HFF-Myc (cell line): Measurements from ENCODE around the gene SPECC1.

Source experiments
- DNase-seq: peaks from one replicate; pipeline ENCODE4 v3.0.0-alpha.2; 2011; ENCODE audit warnings: low read depth; ENCODE audit errors: extremely low read depth
- H3K4me3 ChIP-seq: replicated peaks from 2 replicates; pipeline ENCODE4 v1.5.1; 2011; ENCODE audit warnings: low read depth, mild to moderate bottlenecking, control low read depth, low read length
- TF ChIP-seq, protein P1 (sequence below): IDR thresholded peaks from 2 replicates; pipeline ENCODE4 v1.5.1; 2012; ENCODE audit warnings: mild to moderate bottlenecking, low read depth, low read length, control low read depth; ENCODE audit errors: missing control alignments

Gene SPECC1

DNA sequence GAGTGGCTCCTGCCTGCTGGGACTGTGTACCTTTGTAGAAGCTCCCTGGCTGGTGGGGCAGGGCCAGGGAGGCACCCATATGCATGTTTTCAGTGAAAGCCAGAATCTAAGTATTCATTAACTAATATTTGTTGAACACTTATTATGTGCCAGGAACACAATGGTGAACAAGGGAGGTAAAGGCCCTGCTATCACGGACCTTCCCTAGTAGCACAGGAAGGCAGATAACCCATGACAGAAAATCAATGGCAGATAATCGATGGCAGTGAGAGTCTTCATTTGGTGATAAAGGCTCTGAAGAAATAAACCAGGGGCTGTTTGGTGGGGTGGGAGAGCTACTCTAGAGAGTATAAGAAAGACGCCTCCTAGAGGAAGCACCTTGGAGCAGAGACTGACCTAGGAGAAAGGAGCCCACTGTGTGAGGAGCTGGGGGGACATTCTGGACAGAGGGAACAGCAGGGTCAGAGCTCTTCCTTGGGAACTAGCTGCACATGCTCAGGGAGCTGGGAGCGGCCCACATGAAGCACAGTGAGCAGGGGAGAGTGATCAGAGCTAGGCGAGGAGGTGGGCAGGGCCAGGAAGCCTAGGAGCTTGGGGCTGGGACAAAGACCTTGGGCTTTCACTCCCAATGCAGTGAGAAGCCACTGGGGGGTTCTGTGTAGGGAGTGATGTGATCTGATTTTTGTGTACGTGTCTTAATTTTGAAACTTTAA lies 78.5 kb downstream of the SPECC1 start:
- DNase-seq = no peak
- TF ChIP-seq, protein P1, sequence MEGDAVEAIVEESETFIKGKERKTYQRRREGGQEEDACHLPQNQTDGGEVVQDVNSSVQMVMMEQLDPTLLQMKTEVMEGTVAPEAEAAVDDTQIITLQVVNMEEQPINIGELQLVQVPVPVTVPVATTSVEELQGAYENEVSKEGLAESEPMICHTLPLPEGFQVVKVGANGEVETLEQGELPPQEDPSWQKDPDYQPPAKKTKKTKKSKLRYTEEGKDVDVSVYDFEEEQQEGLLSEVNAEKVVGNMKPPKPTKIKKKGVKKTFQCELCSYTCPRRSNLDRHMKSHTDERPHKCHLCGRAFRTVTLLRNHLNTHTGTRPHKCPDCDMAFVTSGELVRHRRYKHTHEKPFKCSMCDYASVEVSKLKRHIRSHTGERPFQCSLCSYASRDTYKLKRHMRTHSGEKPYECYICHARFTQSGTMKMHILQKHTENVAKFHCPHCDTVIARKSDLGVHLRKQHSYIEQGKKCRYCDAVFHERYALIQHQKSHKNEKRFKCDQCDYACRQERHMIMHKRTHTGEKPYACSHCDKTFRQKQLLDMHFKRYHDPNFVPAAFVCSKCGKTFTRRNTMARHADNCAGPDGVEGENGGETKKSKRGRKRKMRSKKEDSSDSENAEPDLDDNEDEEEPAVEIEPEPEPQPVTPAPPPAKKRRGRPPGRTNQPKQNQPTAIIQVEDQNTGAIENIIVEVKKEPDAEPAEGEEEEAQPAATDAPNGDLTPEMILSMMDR = no peak
- H3K4me3 ChIP-seq = no peak overlapping the region

DNA sequence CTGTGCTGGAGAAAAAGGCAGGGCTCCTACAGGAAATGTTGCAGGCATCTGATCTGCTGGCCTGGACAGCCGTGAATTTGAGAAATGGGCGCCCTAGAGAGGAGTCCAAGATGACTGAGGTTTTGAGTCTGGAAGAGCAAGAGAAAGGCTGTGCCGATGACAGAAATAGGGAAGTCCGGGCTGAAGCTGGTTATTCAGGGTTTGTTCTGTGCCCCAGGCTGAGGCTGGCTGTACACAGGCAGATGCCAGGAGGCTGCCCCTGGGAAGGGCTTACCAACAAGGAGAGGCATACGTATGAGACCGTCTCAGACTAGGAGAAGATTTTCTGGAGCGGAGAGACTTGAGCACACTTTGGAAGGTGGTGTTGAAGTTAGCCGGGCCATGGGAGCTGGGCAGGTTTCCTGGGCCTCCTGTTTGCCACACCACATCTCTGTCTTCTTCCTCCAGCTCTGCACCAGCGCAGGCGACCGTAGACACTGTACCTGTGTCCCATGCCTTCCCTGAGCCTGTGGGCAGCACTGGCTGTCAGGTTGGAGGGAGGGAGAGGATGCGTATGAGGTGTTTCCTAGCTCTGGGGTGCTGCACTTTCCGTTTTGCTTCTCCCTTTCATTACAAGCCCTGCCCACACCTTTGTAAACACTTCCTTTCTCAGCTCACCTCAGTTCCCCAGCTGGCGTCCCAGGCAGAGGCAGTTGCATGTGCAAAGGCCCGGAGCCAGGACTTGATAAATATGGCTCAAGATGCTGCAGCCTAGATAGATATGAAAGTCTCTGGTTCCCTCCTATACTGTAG lies 80.8 kb downstream of the SPECC1 start:
- DNase-seq = no peak
- H3K4me3 ChIP-seq = no peak overlapping the region
- TF ChIP-seq, protein P1 = no peak

DNA sequence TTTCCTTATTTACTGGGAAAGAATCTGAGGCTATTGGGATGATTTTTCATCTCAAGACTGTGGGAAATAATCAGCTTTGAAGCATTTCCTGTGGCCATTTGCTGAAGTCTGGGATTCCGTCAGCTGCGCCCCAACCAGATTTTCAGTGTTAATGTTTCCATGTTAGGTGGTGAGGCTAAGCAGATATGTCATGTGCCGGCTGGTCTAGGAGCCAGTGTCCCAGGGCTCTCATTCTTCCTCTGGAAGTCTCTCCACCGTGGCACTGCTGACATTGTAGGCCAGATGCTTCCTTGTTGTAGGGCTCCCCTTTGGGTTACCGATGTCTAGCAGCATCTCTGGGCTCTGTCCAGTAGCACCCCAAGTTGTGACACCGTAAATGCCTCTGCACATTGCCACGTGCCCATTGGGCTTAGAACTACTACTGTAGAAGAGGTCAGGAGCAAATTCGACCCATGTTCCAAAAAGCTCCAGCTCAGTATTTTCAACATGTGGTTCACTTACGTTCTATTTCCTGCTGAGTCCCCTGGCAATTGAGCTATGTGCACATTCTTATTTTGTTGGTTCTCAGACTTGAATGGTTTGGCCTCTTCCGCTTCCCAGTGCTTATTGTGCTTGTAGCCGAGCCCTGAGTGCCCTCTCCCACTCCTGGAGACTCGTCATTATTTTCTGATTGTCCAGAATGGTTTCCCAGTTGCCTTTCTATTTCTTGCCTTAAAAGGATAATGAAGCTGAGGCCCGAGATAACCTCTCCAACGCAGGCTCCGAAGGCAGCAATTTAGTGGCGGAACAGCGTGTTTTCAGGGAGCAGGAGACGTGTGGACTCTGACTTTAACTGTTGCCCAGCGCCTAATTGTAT lies 82.2 kb downstream of the SPECC1 start:
- TF ChIP-seq, protein P1 = no peak
- no peak overlapping the region for H3K4me3 ChIP-seq
- DNase-seq = no peak

GRCh38 chr17:20092261-20092867 lies 83.2 kb downstream of the SPECC1 start:
- no peak overlapping the region for H3K4me3 ChIP-seq

DNA sequence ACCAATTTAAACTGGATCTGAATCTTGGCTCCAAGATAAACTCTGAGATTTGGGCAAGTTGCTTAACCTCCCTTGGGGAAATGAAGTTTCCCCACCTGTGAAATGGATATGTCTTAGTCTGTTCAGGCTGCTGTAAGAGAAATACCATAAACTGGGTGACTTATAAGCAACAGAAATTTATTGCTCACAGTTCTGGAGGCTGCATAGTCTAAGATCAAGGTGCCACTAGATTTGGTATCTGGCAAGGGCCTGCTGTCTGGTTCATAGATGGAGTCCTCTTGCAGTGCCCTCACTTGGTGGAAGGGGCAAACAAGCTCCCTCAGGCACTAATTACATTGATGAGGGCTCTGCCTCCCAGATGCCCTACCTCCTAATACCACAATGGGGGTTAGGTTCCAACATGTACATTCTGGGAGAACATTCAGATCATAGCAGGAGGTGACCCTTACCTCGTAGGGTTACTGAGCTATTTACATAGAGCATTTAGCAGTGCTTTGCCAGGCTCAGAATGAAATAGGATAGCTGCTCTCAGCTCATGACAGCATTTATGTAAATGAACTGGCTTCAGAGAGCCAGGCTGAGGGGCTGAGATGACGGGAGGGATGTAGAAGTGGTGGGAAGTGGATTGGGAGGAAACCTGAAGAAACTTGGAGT lies 83.9 kb downstream of the SPECC1 start:
- DNase-seq = no peak
- TF ChIP-seq, protein P1 = no peak
- H3K4me3 ChIP-seq = no peak overlapping the region

More at GRCh38 chr17:20092261-20092867, 83.2 kb downstream of the SPECC1 start:
- DNase-seq = no peak
- TF ChIP-seq, protein P1 = no peak

DNA sequence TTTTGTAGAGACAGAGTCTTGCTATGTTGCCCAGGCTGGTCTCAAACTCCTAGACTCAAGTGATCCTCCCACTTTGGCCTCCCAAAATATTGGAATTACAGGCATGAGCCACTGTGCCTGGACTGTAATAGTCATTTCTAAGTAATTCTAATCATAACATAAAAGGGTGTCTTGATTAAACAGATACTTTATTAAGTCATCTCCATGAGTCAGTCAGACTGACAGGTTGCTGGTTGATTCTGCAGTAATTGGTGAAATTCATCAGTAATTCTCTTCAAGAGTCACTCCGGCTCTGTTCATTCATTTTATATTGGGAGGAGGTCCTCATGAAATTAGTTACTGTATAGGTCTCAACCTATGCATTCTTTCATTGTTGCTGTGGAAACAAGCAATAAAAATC lies 85.6 kb downstream of the SPECC1 start:
- no peak for DNase-seq
- TF ChIP-seq, protein P1 = no peak
- H3K4me3 ChIP-seq = no peak overlapping the region
